ENCODE data around the gene SORCS2. TPM values are rescaled to one million over a fixed set of nuclear protein-coding genes. Genes with fewer than 3 reads are reported as not detected.

SORCS2 gene
- total RNA-seq, 2 experiments from 2014 or later = 0.03 TPM; not detected in 1

- Histone ChIP-seq H3K4me1 (ENCODE audit: insufficient read depth, low read length, poor library complexity, severe bottlenecking) (no peaks in the 10 kb centered on the region), H3K27ac (ENCODE audit: low read depth, low read length, poor library complexity, severe bottlenecking) (no peak overlapping the region), H3K36me3 (ENCODE audit: insufficient read depth, low read length) (no peaks in the 10 kb centered on the region), H3K9me2 (ENCODE audit: insufficient read depth, low read length) (no peaks in the 10 kb centered on the region), H3K4me3 (ENCODE audit: low read depth, low read length, poor library complexity, severe bottlenecking) (no peak overlapping the region), H2AFZ (ENCODE audit: low read length) (no peak overlapping the region), H3K4me2 (ENCODE audit: low read length) (no peak overlapping the region), H3K9me3 (ENCODE audit: low read length) (no peaks in the 10 kb centered on the region), H3K79me2 (ENCODE audit: insufficient read depth, low read depth, low read length) (no peaks in the 10 kb centered on the region), H4K20me1 (ENCODE audit: insufficient read depth, low read length) (no peaks in the 10 kb centered on the region)
- DNase-seq (ENCODE audit: low spot score) = no peak
- intact Hi-C loops (cut with micrococcal nuclease; ENCODE audit: unreplicated experiment) = no loop called here
- TF ChIP-seq CTCF (conservative IDR thresholded peaks at IDR 0.05; ENCODE audit: low read length) = no peak
- no peak for TF ChIP-seq EZH2phosphoT487 (IDR thresholded peaks at IDR 0.05; ENCODE audit: borderline replicate concordance, low read depth, low read length)
- BruUV-seq (replicated peaks) = no TSS peak
- ChIA-PET POLR2A (no interaction called here), CTCF (ENCODE audit: unreplicated experiment) (no interaction called here)
Measured at GRCh38 chr4:7315935-7316334, 123.6 kb downstream of the SORCS2 start.

GRCh38 chr4:7319024-7319423, 126.7 kb downstream of the SORCS2 start:
- DNase-seq (ENCODE audit: low spot score) = no peak
- no peaks in the 10 kb centered on the region for H3K79me2 ChIP-seq (ENCODE audit: insufficient read depth, low read depth, low read length)
- TF ChIP-seq EZH2phosphoT487 (IDR thresholded peaks at IDR 0.05; ENCODE audit: borderline replicate concordance, low read depth, low read length) = no peak
- TF ChIP-seq CTCF (conservative IDR thresholded peaks at IDR 0.05; ENCODE audit: low read length) = no peak
- H3K9me3 ChIP-seq (ENCODE audit: low read length) = no peaks in the 10 kb centered on the region
- H3K4me1 ChIP-seq (ENCODE audit: insufficient read depth, low read length, poor library complexity, severe bottlenecking) = no peaks in the 10 kb centered on the region
- POLR2A ChIA-PET = interaction anchor here (0.5 kb wide), 1 partner anchor 136 kb away, joined by 3 read pairs; no protein-coding TSS in a partner anchor
- BruUV-seq (replicated peaks) = no TSS peak
- no peak overlapping the region for H3K4me3 ChIP-seq (ENCODE audit: low read depth, low read length, poor library complexity, severe bottlenecking)
- no peak overlapping the region for H2AFZ ChIP-seq (ENCODE audit: low read length)
- no peak overlapping the region for H3K4me2 ChIP-seq (ENCODE audit: low read length)
- no peaks in the 10 kb centered on the region for H3K36me3 ChIP-seq (ENCODE audit: insufficient read depth, low read length)
- CTCF ChIA-PET (ENCODE audit: unreplicated experiment) = no interaction called here
- H4K20me1 ChIP-seq (ENCODE audit: insufficient read depth, low read length) = no peaks in the 10 kb centered on the region
- no peaks in the 10 kb centered on the region for H3K9me2 ChIP-seq (ENCODE audit: insufficient read depth, low read length)
- intact Hi-C loops (cut with micrococcal nuclease; ENCODE audit: unreplicated experiment) = no loop called here
- H3K27ac ChIP-seq (ENCODE audit: low read depth, low read length, poor library complexity, severe bottlenecking) = no peak overlapping the region

- H3K79me2 ChIP-seq (ENCODE audit: insufficient read depth, low read depth, low read length) = no peaks in the 10 kb centered on the region
- H3K9me2 ChIP-seq (ENCODE audit: insufficient read depth, low read length) = no peaks in the 10 kb centered on the region
- CTCF ChIA-PET (ENCODE audit: unreplicated experiment) = no interaction called here
- DNase-seq (ENCODE audit: low spot score) = no peak
- no TSS peak for BruUV-seq (replicated peaks)
- POLR2A ChIA-PET = no interaction called here
- H3K4me3 ChIP-seq (ENCODE audit: low read depth, low read length, poor library complexity, severe bottlenecking) = no peak overlapping the region
- H3K4me2 ChIP-seq (ENCODE audit: low read length) = no peak overlapping the region
- no peak overlapping the region for H2AFZ ChIP-seq (ENCODE audit: low read length)
- H4K20me1 ChIP-seq (ENCODE audit: insufficient read depth, low read length) = no peaks in the 10 kb centered on the region
- H3K27ac ChIP-seq (ENCODE audit: low read depth, low read length, poor library complexity, severe bottlenecking) = no peak overlapping the region
- TF ChIP-seq EZH2phosphoT487 (IDR thresholded peaks at IDR 0.05; ENCODE audit: borderline replicate concordance, low read depth, low read length) (no peak), CTCF (conservative IDR thresholded peaks at IDR 0.05; ENCODE audit: low read length) (no peak)
- H3K4me1 ChIP-seq (ENCODE audit: insufficient read depth, low read length, poor library complexity, severe bottlenecking) = no peaks in the 10 kb centered on the region
- H3K36me3 ChIP-seq (ENCODE audit: insufficient read depth, low read length) = no peaks in the 10 kb centered on the region
- intact Hi-C loops (cut with micrococcal nuclease; ENCODE audit: unreplicated experiment) = no loop called here
- H3K9me3 ChIP-seq (ENCODE audit: low read length) = no peaks in the 10 kb centered on the region
Measured at GRCh38 chr4:7320206-7320797, 128.0 kb downstream of the SORCS2 start.

All from OCI-LY7 (cell line).